Measurements from ENCODE around the gene MYOCD.

MYOCD gene

DNA sequence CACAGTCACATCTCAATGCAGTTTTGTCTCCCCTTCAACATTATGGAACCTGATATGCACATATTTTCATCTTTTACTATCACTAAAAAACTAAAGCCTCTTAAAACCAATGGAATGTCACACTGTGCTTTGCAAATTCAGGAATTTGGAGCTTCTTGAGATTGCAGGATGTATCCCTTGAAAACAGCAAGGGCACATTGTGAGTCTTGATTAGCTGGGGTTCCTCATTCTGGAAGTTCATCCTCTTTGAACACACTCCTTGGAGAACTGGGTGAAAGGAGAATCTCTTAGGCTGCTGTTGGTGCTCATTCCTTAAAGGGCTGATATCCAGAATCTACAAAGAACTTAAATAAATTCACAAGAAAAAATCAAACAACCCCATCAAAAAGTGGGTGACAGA, 21.1 kb upstream of the MYOCD start:
- DNase-seq, result no peak

DNA sequence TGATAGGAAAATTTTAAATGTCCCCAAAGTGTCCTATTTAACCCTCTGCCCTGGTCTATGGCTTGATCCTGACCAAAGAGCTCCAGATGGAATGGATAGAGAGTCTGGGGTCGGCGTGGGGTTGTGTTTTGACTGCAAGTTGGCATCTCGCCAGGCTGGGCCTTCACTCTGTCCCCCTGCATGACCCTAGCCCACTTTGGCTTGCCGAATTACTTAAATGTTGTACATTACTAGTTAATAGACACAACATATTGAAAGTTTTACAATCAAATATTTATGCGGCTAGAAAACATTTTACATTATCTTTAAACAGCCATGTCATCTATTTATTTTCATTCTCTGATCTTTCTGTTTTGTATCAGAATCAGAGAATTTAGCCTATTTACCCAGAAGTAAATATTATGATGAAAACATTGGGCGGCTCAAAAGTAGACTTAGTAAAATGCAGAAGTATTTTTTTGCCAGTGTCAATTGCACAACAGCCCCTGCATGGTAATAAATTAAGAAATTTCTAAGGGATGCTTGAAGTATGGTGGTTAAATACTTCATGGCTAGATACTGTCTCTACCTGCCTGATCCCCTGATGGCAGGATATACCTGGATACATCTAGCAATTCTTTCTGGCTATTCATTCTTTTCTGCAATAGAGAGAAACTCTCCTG, 18.8 kb upstream of the MYOCD start:
- DNase-seq, result no peak

DNA sequence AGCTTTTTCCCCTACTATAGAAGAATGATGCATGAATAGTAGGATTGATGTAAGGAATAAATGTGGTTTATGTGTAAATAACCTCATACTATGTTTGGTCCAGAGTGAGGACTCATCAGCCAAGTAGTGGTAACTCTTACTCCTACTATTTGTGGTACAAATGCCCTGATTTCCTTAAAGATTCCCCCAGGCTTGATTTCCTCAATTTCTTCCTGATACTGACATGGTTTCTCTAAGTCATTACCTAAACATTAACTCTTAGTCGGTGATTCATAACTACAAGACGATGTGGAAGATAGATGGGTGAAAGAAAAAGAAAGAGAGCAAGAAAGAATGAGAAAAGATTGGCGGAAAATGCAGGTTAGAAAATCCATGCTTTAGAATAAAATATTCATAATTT, 17.2 kb upstream of the MYOCD start:
- no peak for DNase-seq

DNA sequence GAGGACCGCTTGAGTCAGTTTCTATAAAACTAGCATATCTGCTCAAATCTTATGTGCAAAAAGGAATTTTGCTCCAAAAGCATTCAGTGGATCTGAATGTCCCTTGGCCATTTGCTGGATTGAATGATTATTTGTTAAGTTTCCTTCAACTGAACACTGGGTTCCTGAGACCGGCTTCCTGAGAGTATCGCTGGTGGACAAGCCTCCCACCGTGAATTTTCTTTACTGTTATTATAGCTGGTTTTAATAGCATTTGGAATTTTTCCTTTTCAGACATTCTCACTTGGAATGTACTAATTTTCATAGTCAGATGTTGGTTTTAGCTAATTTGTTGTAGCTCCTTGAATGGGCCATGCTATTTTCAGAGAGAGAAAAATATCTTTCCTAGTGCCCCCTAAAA, 9.8 kb upstream of the MYOCD start:
- no peak for DNase-seq

DNA sequence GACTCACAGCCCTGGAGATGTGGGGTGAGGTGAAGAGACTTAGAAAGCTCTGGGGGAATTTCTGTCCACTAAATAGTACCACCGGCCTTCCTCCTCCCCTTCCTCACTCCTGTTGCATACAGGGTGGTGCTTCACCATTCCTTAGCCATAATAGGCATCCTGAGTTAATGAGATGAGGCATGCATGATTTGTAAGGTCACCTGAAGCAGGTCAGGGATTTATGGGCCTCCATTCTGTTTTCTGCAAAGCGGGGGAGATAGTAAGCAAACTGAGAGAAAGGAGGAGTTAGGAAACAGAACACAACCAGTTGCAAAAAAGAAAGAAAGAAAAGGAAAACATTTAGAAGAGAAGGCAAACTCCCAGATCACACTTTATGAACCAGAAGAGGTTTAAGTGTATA, 9.3 kb upstream of the MYOCD start:
- DNase-seq, result no peak

DNA sequence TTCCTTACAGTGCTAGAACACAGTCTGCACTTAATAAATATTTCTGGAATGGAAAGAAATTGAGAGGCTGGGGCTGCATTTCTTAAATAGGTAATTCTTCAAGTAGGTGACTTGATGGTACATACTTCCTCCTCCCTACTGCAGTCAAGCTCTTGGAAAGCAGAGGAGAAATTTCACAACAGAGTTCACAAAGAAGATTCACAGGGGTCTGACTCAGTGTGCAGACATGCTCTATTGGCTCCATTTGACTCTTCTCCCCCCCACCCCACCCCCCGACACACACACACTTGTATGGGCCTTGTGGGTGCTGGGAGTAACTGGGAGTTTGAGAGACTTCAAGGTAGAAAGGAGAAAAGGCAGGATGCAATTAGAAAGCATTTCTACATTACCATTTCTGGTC, 6.2 kb upstream of the MYOCD start:
- no peak for DNase-seq

DNA sequence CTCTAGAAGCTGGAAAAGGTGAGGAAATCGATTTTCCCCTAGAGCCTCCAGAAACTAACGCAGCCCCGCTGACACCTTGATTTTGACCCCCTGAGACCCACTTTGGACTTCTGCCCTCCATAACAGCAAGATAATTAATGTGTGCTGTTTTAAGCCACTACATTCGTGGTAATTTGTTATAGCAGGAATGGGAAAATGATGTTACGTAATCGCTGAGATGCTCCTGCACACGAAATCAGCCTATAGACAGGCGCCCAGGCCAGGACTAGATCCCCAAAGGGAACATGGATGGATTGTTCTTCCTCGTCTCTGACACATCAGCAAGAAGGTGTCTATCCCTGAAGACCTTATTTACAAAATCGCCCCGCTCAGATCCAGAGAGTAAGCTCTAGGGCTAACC, 1.4 kb upstream of the MYOCD start:
- DNase-seq, result no peak

DNA sequence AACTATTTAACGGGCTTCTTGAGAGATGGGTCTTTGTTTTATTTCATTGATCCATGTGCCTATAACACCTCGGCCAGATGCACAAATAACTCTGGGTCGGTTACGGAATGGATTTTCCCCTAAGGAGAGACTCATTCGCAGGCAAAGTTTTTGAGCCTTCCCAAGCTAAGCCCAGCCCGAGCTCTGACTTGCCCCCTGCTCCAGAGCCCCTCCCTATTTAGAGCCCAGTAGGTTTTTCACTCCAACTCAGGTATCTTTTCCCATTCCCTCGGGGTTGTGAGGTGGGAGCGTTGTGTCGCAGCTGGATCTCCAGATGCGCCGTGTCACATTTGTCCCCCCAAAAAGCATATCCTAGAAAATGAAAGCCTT, 812 bp upstream of the MYOCD start:
- DNase-seq, result no peak

DNA sequence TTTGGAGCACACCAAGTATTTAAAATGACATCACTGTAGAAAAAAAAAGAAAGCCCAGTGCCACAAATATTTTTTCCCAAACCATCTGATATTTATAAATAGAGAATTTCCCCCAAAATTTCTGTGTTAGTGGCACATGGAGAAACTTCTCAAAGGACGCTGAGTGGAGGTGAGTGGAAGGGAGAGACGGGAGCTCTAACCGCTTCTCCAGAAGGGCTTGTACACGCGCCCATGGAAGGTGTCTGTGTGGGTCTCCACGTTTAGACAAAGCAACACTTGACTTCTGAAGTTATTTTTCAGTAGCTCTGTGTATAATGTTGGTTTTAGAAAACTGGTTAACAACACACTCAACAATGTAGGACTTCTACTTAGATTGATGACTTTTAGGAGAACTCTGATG, 1.0 kb downstream of the MYOCD start:
- no peak for DNase-seq

DNA sequence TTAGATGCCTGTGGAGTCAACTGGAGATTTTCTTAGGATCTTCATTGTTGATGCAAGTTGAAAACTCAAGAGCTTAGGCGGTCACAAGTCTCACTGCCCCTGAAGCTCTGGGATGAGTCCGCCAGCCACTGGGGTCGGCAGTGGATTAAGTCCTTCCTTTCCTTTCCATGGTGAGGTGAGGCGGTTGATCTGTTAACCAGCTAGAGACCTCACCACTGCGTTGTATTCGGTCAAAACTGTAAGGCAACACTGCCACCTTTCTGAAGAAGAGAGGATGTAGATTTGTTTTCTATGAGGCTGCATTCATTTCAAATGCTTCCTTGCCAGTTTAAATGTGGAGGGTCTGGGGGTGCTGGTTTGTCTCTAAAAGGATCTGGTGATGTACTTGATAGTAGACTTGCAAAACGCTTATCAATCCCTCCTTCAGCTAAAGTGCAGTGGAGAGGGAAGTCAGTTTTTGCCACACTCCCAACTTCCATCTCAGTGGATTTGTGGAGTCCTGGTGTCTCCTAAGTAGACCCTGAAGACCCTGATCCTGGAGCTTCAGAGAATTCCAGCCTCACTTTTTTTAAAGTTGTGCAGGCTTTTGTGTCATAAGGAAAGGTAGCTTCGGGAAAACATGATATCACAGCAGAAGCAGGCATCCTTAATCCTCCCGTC, 1.7 kb downstream of the MYOCD start:
- DNase-seq, result peak in 1 of 2 donors; percentile 29

DNA sequence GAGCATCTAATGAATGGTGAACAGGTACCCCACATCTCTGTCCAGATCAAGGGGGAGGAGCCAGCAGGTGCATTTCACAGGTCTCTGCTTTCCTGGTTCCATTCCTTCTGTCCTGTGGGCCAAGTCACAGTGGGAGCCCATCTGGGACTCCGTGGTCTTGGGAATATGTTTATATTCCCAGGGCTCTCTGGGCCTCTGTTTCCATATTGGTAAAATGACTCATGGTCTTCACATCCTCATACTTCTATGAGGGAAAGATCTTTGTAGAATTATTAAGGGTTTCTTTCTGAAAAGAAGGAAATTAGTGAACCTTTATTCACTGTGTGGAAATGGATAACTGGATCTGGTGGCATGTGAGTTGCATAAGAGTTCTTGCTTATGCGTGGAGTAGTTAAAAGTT, 6.2 kb downstream of the MYOCD start:
- DNase-seq, result no peak

DNA sequence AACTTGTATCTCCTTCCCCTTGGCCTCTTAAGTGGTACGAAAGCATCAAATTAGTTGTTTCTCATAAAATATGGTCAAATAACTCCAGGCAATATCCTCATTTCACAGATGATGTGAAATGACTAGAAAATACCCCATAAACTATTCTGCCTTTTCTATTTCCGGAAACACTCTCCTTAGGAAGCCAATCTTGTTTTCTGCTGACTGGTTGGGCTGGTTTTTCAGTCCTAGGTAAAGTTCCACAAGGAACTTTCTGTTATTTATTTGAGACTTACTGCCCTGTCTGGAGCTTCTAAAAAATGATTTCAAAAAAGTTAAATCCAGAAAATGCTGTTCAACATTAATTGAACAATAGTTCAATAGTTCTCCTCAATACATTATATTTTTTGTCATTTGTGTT, 7.3 kb downstream of the MYOCD start:
- DNase-seq, result no peak

DNA sequence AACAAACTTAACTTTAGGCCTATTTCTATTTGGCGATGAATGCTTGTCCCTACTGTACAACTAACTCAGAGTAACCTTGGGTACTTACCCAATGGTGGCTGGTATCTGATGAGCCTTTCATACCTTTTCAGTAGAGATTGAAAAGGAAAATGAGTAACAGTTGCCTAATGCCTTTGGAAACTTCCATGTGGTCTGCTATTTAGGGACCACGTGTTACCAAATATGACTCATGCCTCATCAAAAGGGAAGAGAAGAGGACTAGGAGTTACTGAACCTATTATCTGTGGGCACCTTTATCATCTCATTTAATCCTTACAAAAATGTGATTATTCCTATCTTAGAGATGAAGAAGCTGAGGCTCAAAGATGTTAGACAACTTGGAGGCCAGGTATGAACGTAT, 8.1 kb downstream of the MYOCD start:
- DNase-seq, result no peak

DNA sequence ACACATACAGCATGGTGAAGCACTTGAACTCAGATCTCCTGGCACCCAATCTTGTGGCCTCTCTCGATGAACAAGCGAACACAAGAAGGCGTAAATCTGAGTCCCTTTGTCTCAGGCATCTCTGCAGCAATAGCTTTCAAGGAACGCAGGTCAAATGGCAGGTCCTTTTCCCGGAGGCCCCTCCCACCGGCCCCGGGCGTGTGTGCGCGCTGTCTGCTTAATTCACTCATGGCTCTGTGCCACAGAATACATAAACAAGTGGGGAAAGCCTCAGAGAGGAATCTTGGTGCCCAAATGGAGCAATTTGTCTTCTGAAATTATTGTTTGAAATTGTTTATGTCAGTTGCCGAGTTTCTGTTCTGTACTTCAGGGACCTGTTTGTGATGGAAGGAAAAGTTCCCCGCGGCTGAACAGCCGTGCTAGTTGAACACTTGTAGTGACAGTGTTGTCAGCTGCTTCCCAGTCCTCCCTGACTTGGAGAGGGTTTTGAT, 14.8 kb downstream of the MYOCD start:
- DNase-seq, result no peak

DNA sequence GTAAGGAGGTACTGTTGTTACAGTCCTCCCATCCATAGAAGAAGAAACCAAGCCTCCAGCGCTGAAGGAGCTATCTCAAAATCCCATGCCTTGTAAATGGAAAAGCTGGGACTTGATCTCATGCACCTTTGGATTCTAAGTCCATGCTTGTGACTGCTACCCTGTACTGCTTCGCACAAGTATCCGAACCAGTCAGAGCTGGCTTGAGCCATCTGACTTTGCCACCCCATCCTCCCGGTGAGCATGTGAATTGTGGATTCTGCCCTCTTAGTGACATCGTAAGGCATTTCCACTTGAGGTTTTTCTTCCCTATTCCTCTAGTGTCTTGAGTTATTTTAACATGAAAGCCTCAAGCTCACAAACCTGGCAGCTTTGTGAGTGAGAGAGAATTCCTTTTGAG, 15.3 kb downstream of the MYOCD start:
- DNase-seq, result no peak

DNA sequence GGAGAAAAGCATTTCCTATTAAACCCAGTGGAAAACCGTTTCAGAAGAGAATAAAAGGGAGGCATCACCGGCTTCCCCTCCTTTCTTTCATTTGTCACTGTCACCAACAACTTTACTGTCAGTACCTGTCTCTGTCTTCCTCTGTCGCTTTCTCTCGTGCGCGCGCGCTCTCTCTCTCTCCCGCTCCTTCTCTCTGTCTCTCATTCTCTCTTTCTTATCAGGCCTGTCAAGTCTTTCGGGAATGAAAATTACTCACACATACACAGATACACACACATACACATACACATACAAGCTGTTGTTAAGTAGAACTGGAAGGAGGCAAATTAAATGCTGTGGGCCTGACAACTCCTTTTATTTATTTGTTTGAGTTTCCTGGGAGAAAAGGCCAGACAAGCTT, 17.6 kb downstream of the MYOCD start:
- DNase-seq, result no peak

DNA sequence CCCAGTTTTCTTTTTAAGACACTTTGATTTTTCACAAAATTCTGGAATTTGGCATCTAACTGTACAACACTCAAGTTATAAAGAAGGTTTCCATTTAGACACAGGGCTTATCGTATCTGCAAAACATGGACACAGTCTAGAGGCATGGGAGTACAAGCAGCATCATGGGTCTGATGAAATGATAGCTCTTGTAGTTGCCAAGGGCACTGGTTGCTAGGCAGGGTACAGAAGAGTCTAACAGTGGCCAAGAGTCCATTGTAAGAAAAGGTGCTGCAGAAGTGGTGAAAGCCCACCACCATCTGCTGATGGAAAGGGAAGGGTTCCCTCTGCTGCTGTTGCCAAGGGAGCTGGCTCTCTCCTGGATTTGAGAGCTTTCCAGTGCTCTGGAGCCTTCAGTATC, 20.8 kb downstream of the MYOCD start:
- no peak for DNase-seq

DNA sequence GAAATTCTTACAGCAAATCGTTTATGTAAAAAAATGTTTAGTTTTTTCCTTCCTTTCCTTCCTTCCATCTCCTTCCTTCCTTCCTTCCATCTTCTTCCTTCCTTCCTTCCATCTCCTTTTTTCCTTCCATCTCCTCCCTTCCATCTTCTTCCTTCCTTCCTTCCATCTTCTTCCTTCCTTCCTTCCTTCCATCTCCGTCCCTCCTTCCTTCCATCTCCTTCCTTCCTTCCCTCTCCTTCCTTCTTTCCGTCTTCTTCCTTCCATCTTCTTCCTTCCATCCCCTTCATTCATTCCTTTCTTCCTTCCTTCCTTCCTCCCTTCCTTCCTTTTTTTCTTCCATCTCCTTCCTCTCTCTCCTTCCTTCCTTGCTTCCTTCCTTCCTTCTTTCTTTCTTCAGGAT, 22.7 kb downstream of the MYOCD start:
- DNase-seq, result no peak

DNA sequence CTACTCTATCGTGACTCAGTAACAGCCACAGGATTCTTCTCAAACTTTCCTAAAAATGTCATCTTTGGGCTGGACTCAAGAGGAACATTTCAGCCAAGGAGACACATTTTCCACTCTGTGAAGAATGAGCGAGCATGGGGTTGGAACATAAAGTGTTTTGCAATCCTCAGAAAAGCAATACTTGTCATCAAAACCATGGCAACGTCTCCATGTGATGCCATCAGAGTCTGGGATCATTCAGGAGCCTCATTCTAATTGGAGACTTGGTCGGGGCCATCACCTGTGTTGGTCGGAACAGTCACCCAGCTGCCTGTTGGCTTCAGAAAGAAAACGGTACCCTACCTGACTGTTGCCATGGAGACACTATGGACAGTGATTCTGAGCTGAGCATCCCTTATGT, 25.5 kb downstream of the MYOCD start:
- no peak for DNase-seq

DNA sequence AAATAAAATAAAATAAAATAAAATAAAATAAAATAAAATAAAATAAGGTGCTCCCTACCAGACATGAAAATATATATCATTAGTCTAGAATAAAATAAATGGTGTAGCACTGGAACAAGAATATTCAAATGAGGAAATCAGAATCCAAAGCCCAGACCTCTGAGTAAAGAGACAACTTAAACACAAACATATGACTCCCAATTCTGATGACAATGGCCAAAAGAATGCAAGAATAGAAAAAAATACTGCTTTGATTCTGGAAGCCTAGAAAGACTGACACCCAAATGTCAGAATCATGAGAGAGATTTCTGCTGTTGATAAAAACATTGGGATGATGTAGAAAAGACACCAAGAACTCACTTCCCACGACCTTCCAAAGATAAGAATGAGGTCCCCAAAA, 27.9 kb downstream of the MYOCD start:
- DNase-seq, result no peak

DNA sequence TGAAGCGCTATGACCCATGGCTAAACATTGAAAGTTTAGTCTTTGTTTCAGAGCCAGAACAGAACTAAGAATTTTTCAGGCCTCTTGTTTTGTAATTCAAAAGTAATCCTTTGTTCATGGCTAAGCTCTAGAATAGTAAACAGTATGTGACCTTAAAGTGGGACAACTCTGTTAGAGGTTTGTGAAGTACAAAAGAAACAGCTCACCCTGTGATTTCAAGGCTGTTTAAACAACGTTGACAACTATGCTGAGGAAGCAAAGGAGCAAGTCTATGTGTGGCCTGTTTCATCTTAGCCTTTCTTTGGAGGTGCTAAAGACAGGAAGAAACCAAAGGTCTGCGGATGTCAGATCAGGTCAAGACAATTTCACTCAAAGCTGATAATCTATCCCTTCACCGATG, 40.4 kb downstream of the MYOCD start:
- DNase-seq, result no peak

DNA sequence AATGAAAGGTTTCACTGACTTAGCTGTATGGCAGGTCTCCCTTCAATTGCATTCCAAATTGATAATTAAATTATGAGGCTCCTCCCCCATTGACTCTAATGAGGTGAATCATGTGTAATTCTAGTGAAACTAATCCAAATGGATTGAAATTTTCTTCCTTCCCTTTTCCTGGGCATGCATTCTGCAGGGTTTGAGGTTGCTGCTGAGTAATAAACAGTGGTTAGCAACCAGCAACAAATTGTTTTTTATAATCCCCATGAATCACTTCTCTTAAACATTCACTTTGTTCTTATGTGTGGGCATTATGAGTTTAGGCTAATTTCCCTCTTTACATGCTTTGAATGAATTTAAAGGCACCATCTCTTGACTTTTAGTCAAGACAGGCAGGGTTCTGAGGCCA, 43.4 kb downstream of the MYOCD start:
- DNase-seq, result no peak

DNA sequence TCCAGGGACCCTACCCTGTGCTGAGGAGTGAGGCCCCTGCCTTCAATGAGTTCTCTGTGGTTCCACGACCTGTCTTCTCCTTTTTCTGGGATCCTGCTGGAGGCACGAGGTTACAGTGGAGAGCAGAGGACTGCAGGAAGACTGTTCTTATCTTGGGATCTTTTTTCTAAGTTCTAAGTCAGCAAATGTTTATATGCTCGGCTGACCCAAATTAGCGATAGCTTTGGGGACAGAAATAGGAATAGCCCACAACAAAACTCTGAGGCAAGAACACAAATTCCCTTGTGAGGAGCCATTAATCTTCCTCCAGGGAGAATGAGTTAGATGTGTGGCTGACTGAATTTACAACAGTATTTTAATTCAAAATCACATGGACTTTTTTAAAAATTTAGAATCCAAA, 46.7 kb downstream of the MYOCD start:
- DNase-seq, result no peak

DNA sequence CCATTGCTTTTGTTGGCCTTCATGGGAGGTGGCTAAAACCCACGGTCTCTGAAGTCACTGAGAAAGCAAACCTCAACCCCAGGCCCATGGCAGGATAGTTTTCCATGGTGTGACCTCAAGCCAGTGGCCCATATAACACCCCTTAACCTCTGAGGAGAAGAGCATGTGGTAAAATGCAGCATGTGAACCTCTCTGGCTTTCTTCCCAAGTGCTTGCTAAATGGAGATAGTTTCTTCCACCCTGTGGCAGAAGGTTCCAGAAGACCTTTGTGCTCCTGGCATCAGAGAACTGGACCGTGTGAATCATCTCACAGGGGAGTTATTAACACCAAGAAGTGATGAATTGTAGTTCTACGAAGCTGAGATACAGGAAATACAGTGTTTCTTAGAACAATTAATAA, 47.3 kb downstream of the MYOCD start:
- DNase-seq, result no peak

DNA sequence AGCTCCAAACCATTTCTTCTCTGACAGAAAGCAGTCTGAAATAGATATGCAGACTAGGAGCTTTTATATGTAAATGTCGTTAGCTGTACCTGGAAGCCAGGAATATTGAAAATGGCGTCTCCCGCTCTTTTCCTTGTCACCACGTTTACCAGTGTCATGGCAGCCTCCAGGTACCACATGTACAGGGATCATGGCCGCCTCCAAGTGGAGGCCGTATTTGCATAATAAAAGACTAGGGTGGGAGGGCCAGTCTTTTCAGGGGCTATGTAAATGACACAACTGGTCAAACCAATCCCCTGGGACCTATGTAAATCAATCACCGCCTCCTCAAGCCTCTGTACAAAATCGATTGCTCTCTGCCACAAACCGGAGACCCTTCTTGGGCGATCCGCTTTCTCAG, 54.3 kb downstream of the MYOCD start:
- DNase-seq, result no peak

All from hippocampal formation (tissue), 2 donors.